ENCODE results near the gene REXO1.
A peak's percentile ranks its signal among the peaks of the same experiment; 100 is the strongest.
"Not testable (repeated sequence)": the region's sequence is repeated elsewhere in the genome, so short reads cannot be mapped to it uniquely, and the experiment has no call there.

REXO1 gene

GRCh38 chr19:1848399-1849131, at the start of gene REXO1:
REXO1 (minus strand) TSS chr19:1848483; CDS start chr19:1848358, 125 bp downstream.
- peak; percentile 97 for DNase-seq

- DNase-seq: no peak
These were observed 48.2 kb upstream of the REXO1 start for GRCh38 chr19:1896508-1896907.

GRCh38 chr19:1893791-1894190, 45.5 kb upstream of the REXO1 start:
- DNase-seq: no peak

- DNase-seq: no peak
These were observed 41.6 kb upstream of the REXO1 start for GRCh38 chr19:1889907-1890306.

- no peak for DNase-seq
These were observed 40.1 kb upstream of the REXO1 start for GRCh38 chr19:1888385-1888784.

GRCh38 chr19:1886360-1886759, 38.1 kb upstream of the REXO1 start:
- not testable (repeated sequence) for DNase-seq

- DNase-seq: peak; percentile 96
These were observed 37.3 kb upstream of the REXO1 start, which contains the start of gene ABHD17A for GRCh38 chr19:1885398-1886119. ABHD17A (minus strand) TSS chr19:1885496; CDS start chr19:1881566, 3,930 bp downstream.

- DNase-seq: no peak
These were observed 36.5 kb upstream of the REXO1 start for GRCh38 chr19:1884719-1885334.

GRCh38 chr19:1884291-1884718, 36.0 kb upstream of the REXO1 start:
- no peak for DNase-seq

- DNase-seq: no peak
These were observed 35.5 kb upstream of the REXO1 start for GRCh38 chr19:1883784-1884183.

GRCh38 chr19:1882786-1883692, 34.8 kb upstream of the REXO1 start:
- DNase-seq: no peak

GRCh38 chr19:1882089-1882785, 34.0 kb upstream of the REXO1 start:
- peak; percentile 80 for DNase-seq

- DNase-seq: not testable (repeated sequence)
These were observed 33.3 kb upstream of the REXO1 start for GRCh38 chr19:1881393-1882088.

- no peak for DNase-seq
These were observed 32.5 kb upstream of the REXO1 start for GRCh38 chr19:1880611-1881392.

GRCh38 chr19:1879982-1880381, 31.7 kb upstream of the REXO1 start:
- DNase-seq: not testable (repeated sequence)

- not testable (repeated sequence) for DNase-seq
These were observed 30.3 kb upstream of the REXO1 start for GRCh38 chr19:1878583-1878982.

- DNase-seq: not testable (repeated sequence)
These were observed 29.0 kb upstream of the REXO1 start for GRCh38 chr19:1877280-1877660.

- not testable (repeated sequence) for DNase-seq
These were observed 28.4 kb upstream of the REXO1 start for GRCh38 chr19:1876496-1877279.

- peak; percentile 94 for DNase-seq
These were observed 27.6 kb upstream of the REXO1 start for GRCh38 chr19:1875646-1876495.
